ENCODE measurements around the gene IL12A.

DNA sequence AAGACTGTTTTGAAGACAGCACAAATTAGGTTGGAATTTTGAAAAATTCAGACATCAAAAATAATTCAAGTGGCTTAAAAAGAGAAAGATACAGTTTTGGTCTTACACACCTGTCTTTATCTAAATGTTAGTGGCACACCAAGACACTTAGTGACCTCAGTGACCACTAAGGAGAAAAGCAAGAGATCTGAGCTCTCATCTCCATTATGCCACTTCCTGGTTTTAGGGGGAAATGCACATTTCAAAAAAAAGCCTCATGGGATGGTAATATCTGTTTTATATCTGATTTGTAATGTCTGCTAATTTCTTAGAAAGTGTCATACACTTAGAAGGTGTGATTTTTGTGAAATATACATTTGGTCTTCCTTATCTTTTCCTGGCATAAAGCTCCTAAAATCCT is 16.4 kb downstream of the IL12A start:
- no peak for TF ChIP-seq POLR2A (IDR thresholded peaks at IDR 0.05)
- TF ChIP-seq, protein P1, sequence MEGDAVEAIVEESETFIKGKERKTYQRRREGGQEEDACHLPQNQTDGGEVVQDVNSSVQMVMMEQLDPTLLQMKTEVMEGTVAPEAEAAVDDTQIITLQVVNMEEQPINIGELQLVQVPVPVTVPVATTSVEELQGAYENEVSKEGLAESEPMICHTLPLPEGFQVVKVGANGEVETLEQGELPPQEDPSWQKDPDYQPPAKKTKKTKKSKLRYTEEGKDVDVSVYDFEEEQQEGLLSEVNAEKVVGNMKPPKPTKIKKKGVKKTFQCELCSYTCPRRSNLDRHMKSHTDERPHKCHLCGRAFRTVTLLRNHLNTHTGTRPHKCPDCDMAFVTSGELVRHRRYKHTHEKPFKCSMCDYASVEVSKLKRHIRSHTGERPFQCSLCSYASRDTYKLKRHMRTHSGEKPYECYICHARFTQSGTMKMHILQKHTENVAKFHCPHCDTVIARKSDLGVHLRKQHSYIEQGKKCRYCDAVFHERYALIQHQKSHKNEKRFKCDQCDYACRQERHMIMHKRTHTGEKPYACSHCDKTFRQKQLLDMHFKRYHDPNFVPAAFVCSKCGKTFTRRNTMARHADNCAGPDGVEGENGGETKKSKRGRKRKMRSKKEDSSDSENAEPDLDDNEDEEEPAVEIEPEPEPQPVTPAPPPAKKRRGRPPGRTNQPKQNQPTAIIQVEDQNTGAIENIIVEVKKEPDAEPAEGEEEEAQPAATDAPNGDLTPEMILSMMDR (IDR thresholded peaks at IDR 0.05 in 4 of 5, conservative IDR thresholded peaks at IDR 0.05 in 1 of 5), result no peak

Data from gastrocnemius medialis (tissue), 4 donors.